Calu3 (cell line): ENCODE data around the gene IRAK1. TPM values are rescaled to one million over a fixed set of nuclear protein-coding genes. Genes with fewer than 3 reads are reported as not detected.

ENCODE experiments used
- BruUV-seq: library from RNA; stranded (reverse); fragments of 400-500 nt; replicated peaks from 2 replicates; lab custom pipeline; 2021; lab: Mats Ljungman, UMichigan
- CTCF ChIA-PET: fragments of 300-600 bp; sonication (Branson Sonifier 250); formaldehyde crosslinking; loops from one replicate; lab custom pipeline; 2022; ENCODE audit warnings: antibody characterized with exemption; lab: Charles Lee
- DNase-seq: peaks from one replicate; pipeline ENCODE4 v3.0.0; 2022
- H3K27ac Mint-ChIP-seq: one replicate; pipeline ENCODE4 v1.8.0; 2022; ENCODE audit warnings: mixed read lengths; ENCODE audit not compliant: unreplicated experiment
- H3K27me3 Mint-ChIP-seq: one replicate; pipeline ENCODE4 v1.8.0; 2022; ENCODE audit warnings: mixed read lengths; ENCODE audit not compliant: unreplicated experiment
- H3K36me3 Mint-ChIP-seq: one replicate; pipeline ENCODE4 v1.8.0; 2022; ENCODE audit warnings: mild to moderate bottlenecking, moderate library complexity, mixed read lengths; ENCODE audit not compliant: insufficient read depth, unreplicated experiment
- H3K4me1 Mint-ChIP-seq: one replicate; pipeline ENCODE4 v1.8.0; 2022; ENCODE audit warnings: mild to moderate bottlenecking, low read depth, mixed read lengths; ENCODE audit not compliant: unreplicated experiment
- H3K4me3 Mint-ChIP-seq: one replicate; pipeline ENCODE4 v1.8.0; 2022; ENCODE audit warnings: mild to moderate bottlenecking, low read depth, moderate library complexity, mixed read lengths; ENCODE audit not compliant: unreplicated experiment
- H3K9me3 Mint-ChIP-seq: one replicate; pipeline ENCODE4 v1.8.0; 2022; ENCODE audit warnings: low read depth, mixed read lengths; ENCODE audit not compliant: unreplicated experiment
- intact Hi-C: fragments of 100-400 bp; cut with micrococcal nuclease; formaldehyde crosslinking; loops from one replicate; pipeline ENCODE4 v1.10.0; 2022; ENCODE audit not compliant: unreplicated experiment
- total RNA-seq: library from RNA; stranded (reverse); gene quantifications from 2 replicates; pipeline ENCODE4 v1.2.3, GENCODE V29; 2022
- TF ChIP-seq, protein P1 (sequence below): fragments of 200-600 bp; IDR thresholded peaks from one replicate; pipeline ENCODE4 v1.8.0; 2022; ENCODE audit warnings: antibody characterized with exemption; ENCODE audit not compliant: unreplicated experiment

Gene IRAK1
- total RNA-seq, 1 experiment from 2014 or later = 194 TPM

DNA sequence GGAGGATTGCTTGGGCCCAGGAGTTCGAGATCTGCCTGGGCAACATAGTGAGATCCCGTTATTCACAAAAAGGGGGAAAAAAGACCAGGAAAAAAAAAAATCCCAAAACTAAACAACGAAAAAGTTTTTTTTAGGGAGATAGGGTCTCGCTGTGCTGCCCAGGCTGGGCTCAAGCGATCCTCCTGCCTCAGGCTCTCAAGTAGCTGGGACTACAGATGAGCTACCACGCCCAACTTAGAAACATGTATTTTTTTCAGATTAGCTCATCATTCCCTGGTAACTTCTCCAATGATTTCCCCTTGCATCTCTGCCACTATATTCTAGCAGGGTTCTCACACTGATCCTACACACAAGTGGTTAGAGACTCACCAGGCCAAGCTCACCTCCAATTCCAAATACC is 24.4 kb upstream of the IRAK1 start:
- CTCF ChIA-PET = no interaction called here
- Mint-ChIP-seq H3K4me1 (peaks cover 31% of the 10 kb centered on the region), H3K9me3 (no peaks in the 10 kb centered on the region), H3K27me3 (no peaks in the 10 kb centered on the region), H3K27ac (no peak overlapping the region), H3K4me3 (no peak overlapping the region), H3K36me3 (peaks cover 22% of the 10 kb centered on the region)
- DNase-seq = no peak
- intact Hi-C loops = no loop called here
- TF ChIP-seq, protein P1, sequence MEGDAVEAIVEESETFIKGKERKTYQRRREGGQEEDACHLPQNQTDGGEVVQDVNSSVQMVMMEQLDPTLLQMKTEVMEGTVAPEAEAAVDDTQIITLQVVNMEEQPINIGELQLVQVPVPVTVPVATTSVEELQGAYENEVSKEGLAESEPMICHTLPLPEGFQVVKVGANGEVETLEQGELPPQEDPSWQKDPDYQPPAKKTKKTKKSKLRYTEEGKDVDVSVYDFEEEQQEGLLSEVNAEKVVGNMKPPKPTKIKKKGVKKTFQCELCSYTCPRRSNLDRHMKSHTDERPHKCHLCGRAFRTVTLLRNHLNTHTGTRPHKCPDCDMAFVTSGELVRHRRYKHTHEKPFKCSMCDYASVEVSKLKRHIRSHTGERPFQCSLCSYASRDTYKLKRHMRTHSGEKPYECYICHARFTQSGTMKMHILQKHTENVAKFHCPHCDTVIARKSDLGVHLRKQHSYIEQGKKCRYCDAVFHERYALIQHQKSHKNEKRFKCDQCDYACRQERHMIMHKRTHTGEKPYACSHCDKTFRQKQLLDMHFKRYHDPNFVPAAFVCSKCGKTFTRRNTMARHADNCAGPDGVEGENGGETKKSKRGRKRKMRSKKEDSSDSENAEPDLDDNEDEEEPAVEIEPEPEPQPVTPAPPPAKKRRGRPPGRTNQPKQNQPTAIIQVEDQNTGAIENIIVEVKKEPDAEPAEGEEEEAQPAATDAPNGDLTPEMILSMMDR = no peak
- no TSS peak for BruUV-seq

DNA sequence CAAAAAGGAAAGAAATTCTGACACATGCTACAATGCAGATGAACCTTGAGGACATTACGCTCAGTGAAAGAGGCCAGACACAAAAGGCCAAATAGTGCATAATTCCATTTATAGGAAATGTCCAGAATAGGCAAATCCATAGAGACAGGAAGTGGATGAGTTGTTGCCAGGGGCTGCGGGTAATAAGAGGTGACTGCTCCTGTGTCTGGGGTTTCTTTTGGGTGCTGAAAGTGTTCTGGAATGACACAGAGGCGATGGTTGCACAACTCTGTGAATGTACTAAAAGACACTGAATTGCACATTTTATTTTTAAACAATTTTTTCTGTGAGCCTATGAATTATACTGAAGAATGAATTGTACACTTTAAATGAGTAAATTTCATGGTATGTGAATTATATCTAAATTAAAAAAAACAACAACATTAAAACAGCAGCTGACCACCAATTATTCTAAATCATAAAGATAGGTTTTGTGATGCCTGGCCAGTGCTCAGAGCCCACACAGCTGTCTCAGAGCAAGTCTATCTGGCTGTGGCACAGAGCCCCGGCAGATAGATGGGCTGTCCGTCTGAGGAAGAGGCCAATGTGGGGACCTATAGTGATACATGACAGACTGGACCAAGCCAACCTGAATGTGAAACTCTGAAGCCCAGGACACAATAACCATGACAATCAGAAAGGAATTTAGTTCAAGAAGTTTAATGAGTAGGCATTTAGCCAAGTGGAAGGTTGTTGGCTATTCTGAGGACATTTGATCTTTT is 23.5 kb upstream of the IRAK1 start:
- Mint-ChIP-seq H3K9me3 (no peaks in the 10 kb centered on the region), H3K4me1 (peaks cover 25% of the 10 kb centered on the region), H3K36me3 (peaks cover 24% of the 10 kb centered on the region), H3K27me3 (no peaks in the 10 kb centered on the region), H3K27ac (no peak overlapping the region), H3K4me3 (no peak overlapping the region)
- TF ChIP-seq, protein P1 = no peak
- no peak for DNase-seq
- BruUV-seq = no TSS peak
- intact Hi-C loops = no loop called here
- CTCF ChIA-PET = no interaction called here

DNA sequence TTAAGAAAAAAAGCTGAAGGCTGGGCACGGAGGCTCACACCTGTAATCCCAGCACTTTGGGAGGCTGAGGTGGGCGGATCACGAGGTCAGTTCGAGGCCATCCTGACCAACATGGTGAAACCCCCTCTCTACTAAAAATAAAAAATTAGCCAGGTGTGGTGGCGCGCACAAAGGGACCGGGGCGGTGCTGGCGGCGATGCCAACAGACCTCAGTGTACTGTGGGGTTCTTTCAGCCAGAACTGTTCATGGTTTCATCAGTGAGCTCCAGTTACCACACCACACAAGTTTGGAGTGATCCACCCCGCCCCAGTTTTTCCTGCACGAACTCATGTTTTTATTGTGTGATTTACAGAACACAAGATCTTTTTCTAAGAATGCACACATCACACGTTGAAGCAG is 21.2 kb upstream of the IRAK1 start:
- CTCF ChIA-PET = no interaction called here

DNA sequence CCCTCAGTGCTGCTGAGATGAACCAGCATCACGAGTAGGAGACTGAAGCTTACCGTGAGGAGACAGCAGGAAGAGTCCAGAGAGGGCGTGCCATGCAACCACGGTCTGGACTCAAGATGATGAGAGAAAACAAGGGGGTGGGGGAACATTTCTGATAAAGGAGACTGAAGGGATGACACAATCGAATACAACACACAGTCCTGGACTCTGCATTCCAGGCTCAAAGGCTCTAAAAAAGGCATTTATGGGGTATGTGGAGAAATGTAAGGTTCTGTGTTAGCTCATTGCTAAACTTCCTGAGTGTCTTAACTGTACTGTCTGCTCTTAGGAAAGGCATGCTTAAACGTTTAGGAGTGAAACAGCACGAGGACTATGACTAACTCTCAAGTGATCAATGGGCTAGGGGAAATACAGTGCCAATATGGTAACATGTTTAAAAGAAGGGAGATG is 20.6 kb upstream of the IRAK1 start:
- CTCF ChIA-PET = no interaction called here
- TF ChIP-seq, protein P1 = no peak
- no peak for DNase-seq
- Mint-ChIP-seq H3K4me3 (no peak overlapping the region), H3K36me3 (peaks cover 34% of the 10 kb centered on the region), H3K4me1 (peaks cover 10% of the 10 kb centered on the region), H3K27me3 (no peaks in the 10 kb centered on the region), H3K9me3 (no peaks in the 10 kb centered on the region), H3K27ac (peak overlapping the region; percentile 14)
- intact Hi-C loops = no loop called here
- no TSS peak for BruUV-seq

More for the DNA sequence above, 21.2 kb upstream of the IRAK1 start:
- no peak for DNase-seq
- Mint-ChIP-seq H3K4me1 (peaks cover 10% of the 10 kb centered on the region), H3K9me3 (no peaks in the 10 kb centered on the region), H3K27me3 (no peaks in the 10 kb centered on the region), H3K27ac (no peak overlapping the region), H3K36me3 (peaks cover 31% of the 10 kb centered on the region), H3K4me3 (no peak overlapping the region)
- intact Hi-C loops = no loop called here
- TF ChIP-seq, protein P1 = no peak
- no TSS peak for BruUV-seq
